ENCODE measurements around the gene S100PBP.
"Not testable (repeated sequence)": the region's sequence is repeated elsewhere in the genome, so short reads cannot be mapped to it uniquely, and the experiment has no call there.

The S100PBP gene

GRCh38 chr1:32901823-32902534, 84.5 kb downstream of the S100PBP start:
- no peak for DNase-seq

- DNase-seq, result no peak
These were observed 85.1 kb downstream of the S100PBP start for GRCh38 chr1:32902535-32902920.

GRCh38 chr1:32903991-32904785, 86.7 kb downstream of the S100PBP start:
- no peak for DNase-seq

- no peak for DNase-seq
These were observed 87.3 kb downstream of the S100PBP start for GRCh38 chr1:32904797-32905196.

- DNase-seq, result not testable (repeated sequence)
These were observed 88.1 kb downstream of the S100PBP start for GRCh38 chr1:32905588-32905987.

- no peak for DNase-seq
These were observed 89.2 kb downstream of the S100PBP start for GRCh38 chr1:32906654-32907053.

GRCh38 chr1:32907435-32907834, 90.0 kb downstream of the S100PBP start:
- DNase-seq, result no peak
